ENCODE data around the gene OVAAL.

DNA sequence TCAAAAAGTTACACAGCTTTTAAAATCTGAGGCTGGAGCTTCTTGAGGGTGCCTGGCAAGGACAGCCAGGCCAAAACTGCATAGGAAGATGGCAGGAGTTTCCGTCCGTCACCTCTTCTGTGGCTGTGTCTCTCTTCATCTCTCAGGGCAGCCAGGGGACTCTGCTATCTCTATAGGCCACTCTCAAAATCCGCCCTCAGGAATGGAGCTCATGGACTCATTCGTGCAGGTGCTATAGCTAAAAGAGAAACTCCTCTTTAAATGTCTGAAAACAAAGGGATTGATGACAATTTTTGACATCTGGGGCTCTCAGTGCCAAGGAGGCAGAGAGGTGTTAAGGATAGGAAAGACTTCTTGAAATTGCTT is 27.2 kb downstream of the OVAAL start:
- TF ChIP-seq, protein P1, sequence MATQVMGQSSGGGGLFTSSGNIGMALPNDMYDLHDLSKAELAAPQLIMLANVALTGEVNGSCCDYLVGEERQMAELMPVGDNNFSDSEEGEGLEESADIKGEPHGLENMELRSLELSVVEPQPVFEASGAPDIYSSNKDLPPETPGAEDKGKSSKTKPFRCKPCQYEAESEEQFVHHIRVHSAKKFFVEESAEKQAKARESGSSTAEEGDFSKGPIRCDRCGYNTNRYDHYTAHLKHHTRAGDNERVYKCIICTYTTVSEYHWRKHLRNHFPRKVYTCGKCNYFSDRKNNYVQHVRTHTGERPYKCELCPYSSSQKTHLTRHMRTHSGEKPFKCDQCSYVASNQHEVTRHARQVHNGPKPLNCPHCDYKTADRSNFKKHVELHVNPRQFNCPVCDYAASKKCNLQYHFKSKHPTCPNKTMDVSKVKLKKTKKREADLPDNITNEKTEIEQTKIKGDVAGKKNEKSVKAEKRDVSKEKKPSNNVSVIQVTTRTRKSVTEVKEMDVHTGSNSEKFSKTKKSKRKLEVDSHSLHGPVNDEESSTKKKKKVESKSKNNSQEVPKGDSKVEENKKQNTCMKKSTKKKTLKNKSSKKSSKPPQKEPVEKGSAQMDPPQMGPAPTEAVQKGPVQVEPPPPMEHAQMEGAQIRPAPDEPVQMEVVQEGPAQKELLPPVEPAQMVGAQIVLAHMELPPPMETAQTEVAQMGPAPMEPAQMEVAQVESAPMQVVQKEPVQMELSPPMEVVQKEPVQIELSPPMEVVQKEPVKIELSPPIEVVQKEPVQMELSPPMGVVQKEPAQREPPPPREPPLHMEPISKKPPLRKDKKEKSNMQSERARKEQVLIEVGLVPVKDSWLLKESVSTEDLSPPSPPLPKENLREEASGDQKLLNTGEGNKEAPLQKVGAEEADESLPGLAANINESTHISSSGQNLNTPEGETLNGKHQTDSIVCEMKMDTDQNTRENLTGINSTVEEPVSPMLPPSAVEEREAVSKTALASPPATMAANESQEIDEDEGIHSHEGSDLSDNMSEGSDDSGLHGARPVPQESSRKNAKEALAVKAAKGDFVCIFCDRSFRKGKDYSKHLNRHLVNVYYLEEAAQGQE (IDR thresholded peaks at IDR 0.05; ENCODE audit: insufficient replicate concordance, low read depth) = no peak
- TF ChIP-seq, protein P2, sequence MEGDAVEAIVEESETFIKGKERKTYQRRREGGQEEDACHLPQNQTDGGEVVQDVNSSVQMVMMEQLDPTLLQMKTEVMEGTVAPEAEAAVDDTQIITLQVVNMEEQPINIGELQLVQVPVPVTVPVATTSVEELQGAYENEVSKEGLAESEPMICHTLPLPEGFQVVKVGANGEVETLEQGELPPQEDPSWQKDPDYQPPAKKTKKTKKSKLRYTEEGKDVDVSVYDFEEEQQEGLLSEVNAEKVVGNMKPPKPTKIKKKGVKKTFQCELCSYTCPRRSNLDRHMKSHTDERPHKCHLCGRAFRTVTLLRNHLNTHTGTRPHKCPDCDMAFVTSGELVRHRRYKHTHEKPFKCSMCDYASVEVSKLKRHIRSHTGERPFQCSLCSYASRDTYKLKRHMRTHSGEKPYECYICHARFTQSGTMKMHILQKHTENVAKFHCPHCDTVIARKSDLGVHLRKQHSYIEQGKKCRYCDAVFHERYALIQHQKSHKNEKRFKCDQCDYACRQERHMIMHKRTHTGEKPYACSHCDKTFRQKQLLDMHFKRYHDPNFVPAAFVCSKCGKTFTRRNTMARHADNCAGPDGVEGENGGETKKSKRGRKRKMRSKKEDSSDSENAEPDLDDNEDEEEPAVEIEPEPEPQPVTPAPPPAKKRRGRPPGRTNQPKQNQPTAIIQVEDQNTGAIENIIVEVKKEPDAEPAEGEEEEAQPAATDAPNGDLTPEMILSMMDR (IDR thresholded peaks at IDR 0.05; ENCODE audit: insufficient read depth, low read length) = no peak
- TF ChIP-seq POLR2AphosphoS5 (IDR thresholded peaks at IDR 0.05; ENCODE audit: low read depth) (no peak), SPI1 (IDR thresholded peaks at IDR 0.05; ENCODE audit: borderline replicate concordance, low read depth) (no peak)
